GM23338 (cell line): ENCODE data around the gene PRDM7.

Experiments
- CTCF ChIP-seq, 2 experiments: fragments of 200-600 bp in 1 of 2; sonication (generic) in 1 of 2; conservative IDR thresholded peaks; 2 replicates each; pipeline versions ENCODE4 v1.5.1 to v1.6.1; 2016 to 2017; ENCODE audit warnings: antibody characterized with exemption in 2 of 2, low read depth in 2 of 2, mild to moderate bottlenecking in 2 of 2, moderate library complexity in 1 of 2
- REST ChIP-seq: IDR thresholded peaks from one replicate; pipeline ENCODE4 v1.6.1; 2018; ENCODE audit warnings: antibody characterized with exemption; ENCODE audit not compliant: unreplicated experiment
- STAT1 ChIP-seq: IDR thresholded peaks from one replicate; pipeline ENCODE4 v1.6.1; 2016; ENCODE audit warnings: antibody characterized with exemption; ENCODE audit not compliant: unreplicated experiment

GRCh38 chr16:90008708-90009145, 68.4 kb downstream of the PRDM7 start:
- TF ChIP-seq STAT1 (no peak), REST (no peak), CTCF (conservative IDR thresholded peaks at IDR 0.05; ENCODE audit: low read depth in 2 of 2) (no peak)
